Measurements from ENCODE around the gene ZNF205. TPM values are rescaled to one million over a fixed set of nuclear protein-coding genes. Genes with fewer than 3 reads are reported as not detected.

ZNF205 gene
- polyA plus RNA-seq, 3 donors: 8.7 to 16.0 (median 13.2) TPM

- 53 to 58% (median 56%) methylated on average over 19 to 21 of the region's 21 CpGs for WGBS, 3 donors
- no peak within 1 kb of the TSS for H3K27ac ChIP-seq (ENCODE audit: low read depth, low read length)
Measured at GRCh38 chr16:3098459-3099394, 13.7 kb upstream of the ZNF205 start, which contains the start of gene ZSCAN10. Gene ZSCAN10 (minus strand): TSS chr16:3099294. CDS start chr16:3092937, 6,357 bp downstream.

GRCh38 chr16:3099395-3099731 is 13.0 kb upstream of the ZNF205 start:
- 59 to 82% (median 71%) methylated on average over 5 of the region's 5 CpGs for WGBS, 3 donors
- no peak overlapping the region for H3K27ac ChIP-seq (ENCODE audit: low read depth, low read length)

- 2 to 7% (median 5%) methylated on average over 39 of the region's 39 CpGs for WGBS, 3 donors
- no peak overlapping the region for H3K27ac ChIP-seq (ENCODE audit: low read depth, low read length)
Measured at GRCh38 chr16:3099732-3100499, 12.5 kb upstream of the ZNF205 start.

GRCh38 chr16:3101018-3101840 is 11.2 kb upstream of the ZNF205 start:
- H3K27ac ChIP-seq (ENCODE audit: low read depth, low read length): no peak overlapping the region

GRCh38 chr16:3101841-3102470 is 10.4 kb upstream of the ZNF205 start:
- WGBS, 3 donors: 27 to 50% (median 35%) methylated on average over 27 of the region's 27 CpGs
- H3K27ac ChIP-seq (ENCODE audit: low read depth, low read length): no peak overlapping the region

More at GRCh38 chr16:3101018-3101840, 11.2 kb upstream of the ZNF205 start:
- 51 to 56% (median 52%) methylated on average over 28 to 29 of the region's 29 CpGs for WGBS, 3 donors

GRCh38 chr16:3106205-3106928 is 6.0 kb upstream of the ZNF205 start:
- H3K27ac ChIP-seq (ENCODE audit: low read depth, low read length): no peak overlapping the region
- whole genome bisulfite sequencing, 3 donors: 1% methylated on average over 56 to 74 of the region's 74 CpGs

GRCh38 chr16:3112881-3113574 is 642 bp downstream of the ZNF205 start:
- no peak overlapping the region for H3K27ac ChIP-seq (ENCODE audit: low read depth, low read length)
- 21 to 23% (median 23%) methylated on average over 19 of the region's 19 CpGs for WGBS, 3 donors

- WGBS, 3 donors: 60 to 68% (median 60%) methylated on average over 17 of the region's 17 CpGs
- no peak overlapping the region for H3K27ac ChIP-seq (ENCODE audit: low read depth, low read length)
Measured at GRCh38 chr16:3113765-3114479, 1.5 kb downstream of the ZNF205 start.

GRCh38 chr16:3115003-3115402 is 2.6 kb downstream of the ZNF205 start:
- no peak overlapping the region for H3K27ac ChIP-seq (ENCODE audit: low read depth, low read length)
- 91 to 93% (median 91%) methylated on average over 12 of the region's 12 CpGs for WGBS, 3 donors

- WGBS, 3 donors: 72 to 88% (median 81%) methylated on average over 10 to 14 of the region's 14 CpGs
Measured at GRCh38 chr16:3115561-3115960, 3.2 kb downstream of the ZNF205 start.

GRCh38 chr16:3118204-3118790 is 5.9 kb downstream of the ZNF205 start:
- H3K27ac ChIP-seq (ENCODE audit: low read depth, low read length): no peak overlapping the region
- WGBS, 3 donors: 89 to 91% (median 90%) methylated on average over 16 of the region's 16 CpGs

More at GRCh38 chr16:3115561-3115960, 3.2 kb downstream of the ZNF205 start:
- H3K27ac ChIP-seq (ENCODE audit: low read depth, low read length): no peak overlapping the region

- no peak overlapping the region for H3K27ac ChIP-seq (ENCODE audit: low read depth, low read length)
- 93 to 95% (median 95%) methylated on average over 20 of the region's 20 CpGs for WGBS, 3 donors
Measured at GRCh38 chr16:3118846-3119245, 6.5 kb downstream of the ZNF205 start.

- WGBS, 3 donors: 93 to 97% (median 94%) methylated on average over 32 to 33 of the region's 33 CpGs
- no peak overlapping the region for H3K27ac ChIP-seq (ENCODE audit: low read depth, low read length)
Measured at GRCh38 chr16:3119286-3119685, 6.9 kb downstream of the ZNF205 start.

- no peak overlapping the region for H3K27ac ChIP-seq (ENCODE audit: low read depth, low read length)
- 92 to 95% (median 95%) methylated on average over 57 of the region's 57 CpGs for WGBS, 3 donors
Measured at GRCh38 chr16:3119701-3120408, 7.5 kb downstream of the ZNF205 start.

- H3K27ac ChIP-seq (ENCODE audit: low read depth, low read length): no peak overlapping the region
- WGBS, 3 donors: 84 to 93% (median 92%) methylated on average over 16 of the region's 16 CpGs
Measured at GRCh38 chr16:3120435-3120834, 8.0 kb downstream of the ZNF205 start.
